H1 (cell line): ENCODE data around the gene OAT. TPM values are rescaled to one million over a fixed set of nuclear protein-coding genes. Genes with fewer than 3 reads are reported as not detected.

Experiments used
- CTCF ChIA-PET: fragments of 300-600 bp; sonication (Branson Sonifier 250); formaldehyde crosslinking; loops from one replicate; lab custom pipeline; 2021; ENCODE audit not compliant: partially characterized antibody; lab: Charles Lee
- POLR2A ChIA-PET: fragments of 300-600 bp; sonication (Branson Sonifier 250); formaldehyde crosslinking; loops from one replicate; lab custom pipeline; 2021; ENCODE audit warnings: inconsistent platforms; ENCODE audit not compliant: partially characterized antibody; lab: Charles Lee
- DNase-seq, 2 experiments: peaks; one replicate each; pipeline versions ENCODE4 v3.0.0 to v3.0.0-alpha.2; 2010 to 2022; ENCODE audit warnings: low spot score in 2 of 2, low read depth in 1 of 2, mixed read lengths in 1 of 2
- FAIRE-seq: peaks from 2 replicates; lab custom pipeline; 2011; peaks lifted over from hg19 to GRCh38; lab: Jason Lieb, UNC
- H2AFZ ChIP-seq: 2 replicates; pipeline ENCODE4 v1.8.1; 2012; ENCODE audit warnings: low read length, inconsistent platforms
- H2AK5ac ChIP-seq: 2 replicates; pipeline ENCODE4 v1.6.1; 2013; ENCODE audit warnings: low read depth, low read length
- H2BK120ac ChIP-seq: replicated peaks from 2 replicates; pipeline ENCODE3; 2013; ENCODE audit warnings: low read depth, low read length, inconsistent platforms
- H2BK12ac ChIP-seq: 2 replicates; pipeline ENCODE4 v1.6.1; 2013; ENCODE audit warnings: low read depth, low read length
- H2BK15ac ChIP-seq: 2 replicates; pipeline ENCODE4 v1.6.1; 2013; ENCODE audit warnings: low read length
- H2BK20ac ChIP-seq: 2 replicates; pipeline ENCODE4 v1.6.1; 2013; ENCODE audit warnings: low read length
- H2BK5ac ChIP-seq: 2 replicates; pipeline ENCODE4 v1.6.1; 2013; ENCODE audit warnings: low read depth, low read length
- H3K14ac ChIP-seq: 2 replicates; pipeline ENCODE4 v1.6.1; 2013; ENCODE audit warnings: inconsistent platforms; ENCODE audit not compliant: insufficient read length
- H3K18ac ChIP-seq: 2 replicates; pipeline ENCODE4 v1.6.1; 2013; ENCODE audit warnings: low read length; ENCODE audit errors: extremely low read depth
- H3K23ac ChIP-seq: 2 replicates; pipeline ENCODE4 v1.6.1; 2013; ENCODE audit warnings: inconsistent platforms; ENCODE audit not compliant: insufficient read length
- H3K23me2 ChIP-seq: 2 replicates; pipeline ENCODE4 v1.6.1; 2013; ENCODE audit warnings: low read depth, low read length
- H3K27ac ChIP-seq: 2 replicates; pipeline ENCODE4 v1.6.1; 2011; ENCODE audit warnings: low read depth, low read length, inconsistent platforms
- H3K27me3 ChIP-seq, 4 experiments: replicated peaks in 1 of 4; 1 replicate in 1 of 4; 2 replicates in 3 of 4; pipeline versions ENCODE4 v1.6.1 to v1.8.1; 2011 to 2013; ENCODE audit warnings: low read length in 3 of 4, mild to moderate bottlenecking in 3 of 4, inconsistent platforms in 2 of 4, mixed read lengths in 2 of 4, moderate library complexity in 1 of 4; ENCODE audit not compliant: control insufficient read depth in 3 of 4, insufficient read depth in 3 of 4; ENCODE audit errors: extremely low read depth in 1 of 4
- H3K36me3 ChIP-seq, 4 experiments: 2 replicates each; pipeline versions ENCODE4 v1.6.1 to v1.8.1; 2011 to 2013; ENCODE audit warnings: mild to moderate bottlenecking in 4 of 4, low read length in 3 of 4, moderate library complexity in 2 of 4, control low read depth in 1 of 4, inconsistent platforms in 1 of 4; ENCODE audit not compliant: insufficient read depth in 4 of 4, control insufficient read depth in 2 of 4
- H3K4ac ChIP-seq: replicated peaks from 2 replicates; pipeline ENCODE3; 2013; ENCODE audit warnings: low read length, low read depth, mixed read lengths, inconsistent platforms; ENCODE audit not compliant: insufficient read length
- H3K4me1 ChIP-seq, 4 experiments: replicated peaks in 1 of 4; 1 replicate in 1 of 4; 2 replicates in 3 of 4; pipeline versions ENCODE4 v1.6.1 to v1.8.1; 2011 to 2013; ENCODE audit warnings: low read length in 3 of 4, inconsistent platforms in 2 of 4, mixed read lengths in 1 of 4; ENCODE audit not compliant: insufficient read depth in 4 of 4, control insufficient read depth in 3 of 4
- H3K4me2 ChIP-seq, 2 experiments: 2 replicates each; pipeline versions ENCODE4 v1.6.1 to v1.8.1; 2011 to 2013; ENCODE audit warnings: low read depth in 2 of 2, low read length in 2 of 2, control low read depth in 1 of 2, inconsistent platforms in 1 of 2, mild to moderate bottlenecking in 1 of 2; ENCODE audit not compliant: insufficient read depth in 1 of 2
- H3K4me3 ChIP-seq, 4 experiments: fragments of 200-600, 300-600 bp in 1 of 4; sonication (generic), shearing (Covaris generic), sonication (Bioruptor Twin) in 1 of 4; 2 replicates each; pipeline versions ENCODE4 v1.5.1 to v1.8.1; 2011 to 2016; ENCODE audit warnings: low read length in 4 of 4, low read depth in 3 of 4, control low read depth in 2 of 4, inconsistent platforms in 2 of 4, mild to moderate bottlenecking in 2 of 4, mixed read lengths in 1 of 4, moderate library complexity in 1 of 4; ENCODE audit not compliant: insufficient read depth in 2 of 4; ENCODE audit errors: extremely low read depth in 1 of 4
- H3K56ac ChIP-seq: replicated peaks from 2 replicates; pipeline ENCODE3; 2013; ENCODE audit warnings: low read depth, mild to moderate bottlenecking, mixed read lengths, low read length, inconsistent platforms; ENCODE audit not compliant: insufficient read length
- H3K79me1 ChIP-seq: 2 replicates; pipeline ENCODE4 v1.6.1; 2013; ENCODE audit warnings: low read depth, low read length, control low read depth
- H3K79me2 ChIP-seq, 2 experiments: 2 replicates each; pipeline versions ENCODE4 v1.6.1 to v1.8.1; 2012 to 2013; ENCODE audit warnings: low read length in 2 of 2, mild to moderate bottlenecking in 2 of 2, inconsistent platforms in 1 of 2; ENCODE audit not compliant: insufficient read depth in 2 of 2, control insufficient read depth in 1 of 2
- H3K9ac ChIP-seq, 4 experiments: replicated peaks in 1 of 4; 1 replicate in 1 of 4; 2 replicates in 3 of 4; pipeline versions ENCODE4 v1.6.1 to v1.8.1; 2011 to 2013; ENCODE audit warnings: low read depth in 3 of 4, low read length in 3 of 4, control low read depth in 2 of 4, mild to moderate bottlenecking in 2 of 4, moderate library complexity in 2 of 4, inconsistent platforms in 1 of 4; ENCODE audit errors: extremely low read depth in 1 of 4
- H3K9me3 ChIP-seq, 2 experiments: 2 replicates each; pipeline versions ENCODE4 v1.6.1 to v1.8.1; 2012 to 2013; ENCODE audit warnings: mild to moderate bottlenecking in 2 of 2, moderate library complexity in 2 of 2, control low read depth in 1 of 2, inconsistent platforms in 1 of 2, low read depth in 1 of 2, low read length in 1 of 2, mixed read lengths in 1 of 2; ENCODE audit not compliant: insufficient read depth in 2 of 2
- H4K20me1 ChIP-seq, 2 experiments: replicated peaks in 1 of 2; 2 replicates each; pipeline versions ENCODE3 to v1.8.1; 2011 to 2013; ENCODE audit warnings: inconsistent platforms in 2 of 2, low read length in 2 of 2, mild to moderate bottlenecking in 1 of 2; ENCODE audit not compliant: insufficient read depth in 2 of 2, control insufficient read depth in 1 of 2
- H4K5ac ChIP-seq: 2 replicates; pipeline ENCODE4 v1.6.1; 2013; ENCODE audit warnings: low read length, low read depth, mixed read lengths, inconsistent platforms; ENCODE audit not compliant: insufficient read length
- H4K8ac ChIP-seq: 2 replicates; pipeline ENCODE4 v1.8.0; 2013; ENCODE audit warnings: mild to moderate bottlenecking, moderate library complexity, low read length, inconsistent platforms; ENCODE audit not compliant: insufficient read depth; ENCODE audit errors: extremely low read depth
- H4K91ac ChIP-seq: replicated peaks from 2 replicates; pipeline ENCODE3; 2013; ENCODE audit warnings: low read length, mixed read lengths, inconsistent platforms; ENCODE audit not compliant: insufficient read length
- CEBPB ChIP-seq: IDR thresholded peaks from 2 replicates; pipeline ENCODE4 v1.6.1; 2012; ENCODE audit warnings: low read depth, low read length
- CTCF ChIP-seq, 3 experiments: IDR thresholded peaks; 1 replicate in 2 of 3; 2 replicates in 1 of 3; pipeline versions ENCODE4 v1.5.1 to v1.6.1; 2011; ENCODE audit warnings: low read length in 3 of 3, mild to moderate bottlenecking in 3 of 3, inconsistent platforms in 2 of 3, low read depth in 1 of 3, moderate library complexity in 1 of 3; ENCODE audit not compliant: insufficient read depth in 1 of 3; ENCODE audit errors: control extremely low read depth in 1 of 3
- RNF2 ChIP-seq: fragments of 200-900, 300-1000 bp; sonication (generic); IDR thresholded peaks from 2 replicates; pipeline ENCODE4 v1.7.1; 2016; ENCODE audit warnings: borderline replicate concordance, low read depth, mild to moderate bottlenecking, antibody characterized with exemption, low read length; ENCODE audit not compliant: poor library complexity, severe bottlenecking; ENCODE audit errors: missing control alignments
- RXRA ChIP-seq: IDR thresholded peaks from 2 replicates; pipeline ENCODE4 v1.6.1; 2011; ENCODE audit warnings: low read depth, mild to moderate bottlenecking, low read length, moderate library complexity; ENCODE audit not compliant: insufficient read depth
- SAP30 ChIP-seq: fragments of 300-600 bp; sonication (generic); IDR thresholded peaks from 2 replicates; pipeline ENCODE4 v1.7.1; 2012; ENCODE audit warnings: low read length, moderate library complexity, mild to moderate bottlenecking, inconsistent platforms; ENCODE audit not compliant: insufficient read depth, insufficient replicate concordance
- SP2 ChIP-seq: IDR thresholded peaks from 2 replicates; pipeline ENCODE4 v1.6.1; 2012; ENCODE audit warnings: mild to moderate bottlenecking, low read length, inconsistent platforms
- SRF ChIP-seq: IDR thresholded peaks from 2 replicates; pipeline ENCODE4 v1.6.1; 2011; ENCODE audit warnings: mild to moderate bottlenecking, low read depth, low read length, moderate library complexity
- SUZ12 ChIP-seq: fragments of 200-600 bp; sonication (generic); IDR thresholded peaks from 2 replicates; pipeline ENCODE4 v1.6.1; 2012; ENCODE audit warnings: mild to moderate bottlenecking, inconsistent platforms, low read length, moderate library complexity, mixed read lengths
- TAF7 ChIP-seq: optimal IDR thresholded peaks from 2 replicates; pipeline ENCODE3; 2011; ENCODE audit warnings: low read depth, mild to moderate bottlenecking, inconsistent platforms, low read length, moderate library complexity, borderline replicate concordance
- WGBS, 2 experiments: shearing (Covaris generic) in 1 of 2; methylation state at CpG; one replicate each; pipeline versions ENCODE4 v1.1.6 to v1.1.7; 2013 to 2015; ENCODE audit warnings: low lambda C conversion rate in 2 of 2, mixed read lengths in 2 of 2, inconsistent platforms in 1 of 2, low coverage in 1 of 2, missing lambda C conversion rate in 1 of 2; ENCODE audit not compliant: insufficient replicate concordance in 2 of 2, insufficient coverage in 1 of 2, insufficient read length in 1 of 2; ENCODE audit errors: extremely low coverage in 1 of 2, missing lambda C conversion rate in 1 of 2; 5-methylcytosine and 5-hydroxymethylcytosine counted together
- polyA plus RNA-seq, 7 experiments: library from polyadenylated mRNA; depleted of rRNA in 3 of 7; stranded (reverse) in 5 of 7; unstranded in 2 of 7; fragments of >200 nt in 5 of 7; fragments of 200-250 nt in 2 of 7; gene quantifications; 1 replicate in 5 of 7; 2 replicates in 1 of 7; 4 replicates in 1 of 7; pipeline versions ENCODE4 v1.2.1 to v1.2.3, GENCODE V29; 2011 to 2013; ENCODE audit warnings: missing spikeins in 2 of 7, mixed read lengths in 2 of 7
- total RNA-seq: library from RNA; stranded (reverse); fragmentation: NEBNext Ultra II Directional; extraction: Animal tissue kit (Norgen Biotek cat#: 25700); gene quantifications from 2 replicates; pipeline ENCODE4 v1.2.1, GENCODE V29; 2021

Gene OAT
- total and polyA plus RNA-seq, 2 of the 8 experiments (the other 6 are each of a cell fraction or from before 2014, with no cell fraction given): 67.8 to 121 TPM

GRCh38 chr10:124349231-124349995 is 69.3 kb downstream of the OAT start:
- Histone ChIP-seq H3K9ac (no peak overlapping the region), H2BK5ac (no peak overlapping the region), H3K4me3 (no peak overlapping the region), H3K79me1 (no peaks in the 10 kb centered on the region), H4K91ac (no peak overlapping the region), H3K14ac (no peak overlapping the region), H3K27me3 (no peaks in the 10 kb centered on the region), H3K4me1 (no peaks in the 10 kb centered on the region; a peak in 1 of 7 replicates), H2BK20ac (no peak overlapping the region), H2BK12ac (no peak overlapping the region), H3K9me3 (no peaks in the 10 kb centered on the region), H3K4me2 (no peak overlapping the region), H3K36me3 (no peaks in the 10 kb centered on the region), H3K4ac (no peak overlapping the region), H2AFZ (no peak overlapping the region), H3K18ac (peak overlapping the region; percentile 19; the same call in 1 of the 2 replicates), H2AK5ac (no peak overlapping the region), H4K20me1 (no peaks in the 10 kb centered on the region), H3K23ac (no peak overlapping the region), H4K5ac (no peak overlapping the region), H3K27ac (no peak overlapping the region), H4K8ac (no peak overlapping the region), H2BK120ac (no peak overlapping the region), H3K56ac (no peak overlapping the region), H3K79me2 (no peaks in the 10 kb centered on the region), H2BK15ac (no peak overlapping the region), H3K23me2 (no peaks in the 10 kb centered on the region)
- DNase-seq (no peak), FAIRE-seq (no peak)
- ChIA-PET POLR2A (no interaction called here), CTCF (interaction anchor here (0.7 to 3.3 kb wide), 25 partner anchors 10 to 376 kb away, joined by 3 to 23 read pairs (median 4); no protein-coding TSS in a partner anchor)
- WGBS, 2 experiments: 85% methylated on average over 16 of the region's 16 CpGs; no CpG with 5 or more reads in 1 of the 2 experiments
- TF ChIP-seq SAP30: no peak
- no peak for TF ChIP-seq SRF
- TF ChIP-seq RNF2: no peak
- no peak for TF ChIP-seq CTCF (IDR thresholded peaks at IDR 0.05; ENCODE audit: control extremely low read depth in 1 of 3, insufficient read depth in 1 of 3, low read depth in 1 of 3, low read length in 3 of 3)
- no peak for TF ChIP-seq SUZ12
- no peak for TF ChIP-seq CEBPB
- no peak for TF ChIP-seq TAF7
- no peak for TF ChIP-seq SP2
- no peak for TF ChIP-seq RXRA
